ENCODE results near the gene WNT7B.

WNT7B gene

GRCh38 chr22:45984316-45984916 lies 7.5 kb upstream of the WNT7B start:
- TF ChIP-seq CTCF (IDR thresholded peaks at IDR 0.05; ENCODE audit: borderline replicate concordance, insufficient read depth, low read depth, low read length) = no peak
- no peak overlapping the region for H3K4me3 ChIP-seq (ENCODE audit: low read depth, low read length)

GRCh38 chr22:45983797-45984196 lies 6.8 kb upstream of the WNT7B start:
- TF ChIP-seq CTCF (IDR thresholded peaks at IDR 0.05; ENCODE audit: borderline replicate concordance, insufficient read depth, low read depth, low read length) = no peak
- no peak overlapping the region for H3K4me3 ChIP-seq (ENCODE audit: low read depth, low read length)

- H3K4me3 ChIP-seq (ENCODE audit: low read depth, low read length) = no peak overlapping the region
- no peak for TF ChIP-seq CTCF (IDR thresholded peaks at IDR 0.05; ENCODE audit: borderline replicate concordance, insufficient read depth, low read depth, low read length)
Measured at GRCh38 chr22:45980761-45981160, 3.8 kb upstream of the WNT7B start.

GRCh38 chr22:45980268-45980570 lies 3.3 kb upstream of the WNT7B start:
- H3K4me3 ChIP-seq (ENCODE audit: low read depth, low read length) = no peak overlapping the region
- TF ChIP-seq CTCF (IDR thresholded peaks at IDR 0.05; ENCODE audit: borderline replicate concordance, insufficient read depth, low read depth, low read length) = no peak

- no peak for TF ChIP-seq CTCF (IDR thresholded peaks at IDR 0.05; ENCODE audit: borderline replicate concordance, insufficient read depth, low read depth, low read length)
- peak overlapping the region; percentile 71 for H3K4me3 ChIP-seq (ENCODE audit: low read depth, low read length)
Measured at GRCh38 chr22:45978275-45978713, 1.3 kb upstream of the WNT7B start.

- H3K4me3 ChIP-seq (ENCODE audit: low read depth, low read length) = no peak overlapping the region
- no peak for TF ChIP-seq CTCF (IDR thresholded peaks at IDR 0.05; ENCODE audit: borderline replicate concordance, insufficient read depth, low read depth, low read length)
Measured at GRCh38 chr22:45977551-45978274, 751 bp upstream of the WNT7B start.
